ENCODE measurements around the gene RCAN1. TPM values are rescaled to one million over a fixed set of nuclear protein-coding genes. Genes with fewer than 3 reads are reported as not detected.

RCAN1 gene
- total and polyA plus RNA-seq, 2 of the 8 experiments (the other 6 are each of a cell fraction or from before 2014, with no cell fraction given): 1.7 to 6.4 TPM

DNA sequence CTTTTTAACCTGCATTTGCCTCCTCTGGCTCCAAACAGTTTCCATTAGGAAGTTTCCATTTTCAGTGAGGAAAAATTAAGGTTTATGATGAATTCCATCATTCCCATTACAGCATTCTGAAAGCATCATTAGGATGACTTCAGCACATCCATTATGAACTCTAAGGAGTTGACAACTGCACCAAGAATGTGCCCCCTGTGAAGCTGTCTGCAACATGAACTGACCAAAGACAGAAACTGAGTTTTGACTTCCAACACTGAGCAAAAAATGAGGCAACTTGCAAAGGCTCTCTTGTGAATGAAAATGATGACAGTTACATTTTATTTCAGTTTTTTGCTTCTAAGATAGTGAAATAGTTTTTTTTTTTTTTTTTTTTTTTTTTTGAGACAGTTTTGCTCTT, 84.7 kb downstream of the RCAN1 start (continued):
- TF ChIP-seq, protein P1, sequence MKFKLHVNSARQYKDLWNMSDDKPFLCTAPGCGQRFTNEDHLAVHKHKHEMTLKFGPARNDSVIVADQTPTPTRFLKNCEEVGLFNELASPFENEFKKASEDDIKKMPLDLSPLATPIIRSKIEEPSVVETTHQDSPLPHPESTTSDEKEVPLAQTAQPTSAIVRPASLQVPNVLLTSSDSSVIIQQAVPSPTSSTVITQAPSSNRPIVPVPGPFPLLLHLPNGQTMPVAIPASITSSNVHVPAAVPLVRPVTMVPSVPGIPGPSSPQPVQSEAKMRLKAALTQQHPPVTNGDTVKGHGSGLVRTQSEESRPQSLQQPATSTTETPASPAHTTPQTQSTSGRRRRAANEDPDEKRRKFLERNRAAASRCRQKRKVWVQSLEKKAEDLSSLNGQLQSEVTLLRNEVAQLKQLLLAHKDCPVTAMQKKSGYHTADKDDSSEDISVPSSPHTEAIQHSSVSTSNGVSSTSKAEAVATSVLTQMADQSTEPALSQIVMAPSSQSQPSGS (IDR thresholded peaks at IDR 0.05; ENCODE audit: low read length): no peak
- TF ChIP-seq RAD21 (IDR thresholded peaks at IDR 0.05 in 1 of 2, conservative IDR thresholded peaks at IDR 0.05 in 1 of 2; ENCODE audit: low read depth in 2 of 2, low read length in 2 of 2): no peak
- TF ChIP-seq MAFK (IDR thresholded peaks at IDR 0.05; ENCODE audit: low read depth, low read length): no peak
- TF ChIP-seq, protein P2, sequence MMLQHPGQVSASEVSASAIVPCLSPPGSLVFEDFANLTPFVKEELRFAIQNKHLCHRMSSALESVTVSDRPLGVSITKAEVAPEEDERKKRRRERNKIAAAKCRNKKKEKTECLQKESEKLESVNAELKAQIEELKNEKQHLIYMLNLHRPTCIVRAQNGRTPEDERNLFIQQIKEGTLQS (IDR thresholded peaks at IDR 0.05; ENCODE audit: insufficient read depth, low read depth, low read length): no peak
- TF ChIP-seq NANOG (IDR thresholded peaks at IDR 0.05; ENCODE audit: insufficient read depth, low read depth, low read length, poor library complexity, severe bottlenecking): no peak
